ENCODE data around the gene CREM.

Gene CREM

DNA sequence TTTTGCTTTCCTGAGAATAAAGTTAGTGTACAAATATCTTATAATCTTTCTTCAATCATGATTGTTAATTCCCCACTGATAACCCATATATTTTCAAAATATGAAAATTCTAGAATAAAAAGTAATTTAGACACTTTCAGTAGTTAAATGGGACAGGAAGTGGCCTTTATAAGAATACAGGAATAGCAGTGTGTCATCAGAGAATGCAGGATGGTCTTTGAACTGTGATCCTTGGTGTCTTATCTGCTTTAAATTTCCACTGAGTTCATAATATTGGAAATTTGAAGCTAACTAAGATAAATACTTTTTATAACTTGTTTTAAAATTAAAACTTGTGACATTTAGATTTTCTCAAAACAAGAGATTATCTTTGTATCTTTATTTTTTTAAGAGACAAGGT is 75.4 kb downstream of the CREM start:
- TF ChIP-seq, protein P1, sequence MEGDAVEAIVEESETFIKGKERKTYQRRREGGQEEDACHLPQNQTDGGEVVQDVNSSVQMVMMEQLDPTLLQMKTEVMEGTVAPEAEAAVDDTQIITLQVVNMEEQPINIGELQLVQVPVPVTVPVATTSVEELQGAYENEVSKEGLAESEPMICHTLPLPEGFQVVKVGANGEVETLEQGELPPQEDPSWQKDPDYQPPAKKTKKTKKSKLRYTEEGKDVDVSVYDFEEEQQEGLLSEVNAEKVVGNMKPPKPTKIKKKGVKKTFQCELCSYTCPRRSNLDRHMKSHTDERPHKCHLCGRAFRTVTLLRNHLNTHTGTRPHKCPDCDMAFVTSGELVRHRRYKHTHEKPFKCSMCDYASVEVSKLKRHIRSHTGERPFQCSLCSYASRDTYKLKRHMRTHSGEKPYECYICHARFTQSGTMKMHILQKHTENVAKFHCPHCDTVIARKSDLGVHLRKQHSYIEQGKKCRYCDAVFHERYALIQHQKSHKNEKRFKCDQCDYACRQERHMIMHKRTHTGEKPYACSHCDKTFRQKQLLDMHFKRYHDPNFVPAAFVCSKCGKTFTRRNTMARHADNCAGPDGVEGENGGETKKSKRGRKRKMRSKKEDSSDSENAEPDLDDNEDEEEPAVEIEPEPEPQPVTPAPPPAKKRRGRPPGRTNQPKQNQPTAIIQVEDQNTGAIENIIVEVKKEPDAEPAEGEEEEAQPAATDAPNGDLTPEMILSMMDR (IDR thresholded peaks at IDR 0.05; ENCODE audit: low read depth, low read length), result no peak
- DNase-seq (ENCODE audit: extremely low read depth, low read depth), result no peak

DNA sequence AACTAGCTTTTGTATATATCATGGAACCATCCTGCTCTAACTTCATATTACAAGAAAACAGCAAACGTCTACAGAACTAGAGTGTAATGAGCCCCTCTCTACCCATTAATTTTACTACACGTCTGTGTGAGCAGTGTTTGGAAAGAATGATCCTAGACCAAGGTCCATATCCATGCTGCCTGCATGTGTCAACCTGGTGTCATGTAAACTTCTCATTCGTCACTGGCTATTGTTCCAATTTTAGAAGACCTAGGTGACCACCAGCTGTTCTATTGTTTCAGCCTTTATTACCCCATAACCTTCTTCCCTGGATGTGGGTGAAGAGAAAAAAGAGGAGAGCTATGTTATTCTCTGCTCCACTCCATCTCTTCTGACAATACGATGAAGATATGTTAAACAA is 77.1 kb downstream of the CREM start:
- TF ChIP-seq, protein P1 (IDR thresholded peaks at IDR 0.05; ENCODE audit: low read depth, low read length), result no peak
- no peak for DNase-seq (ENCODE audit: extremely low read depth, low read depth)

DNA sequence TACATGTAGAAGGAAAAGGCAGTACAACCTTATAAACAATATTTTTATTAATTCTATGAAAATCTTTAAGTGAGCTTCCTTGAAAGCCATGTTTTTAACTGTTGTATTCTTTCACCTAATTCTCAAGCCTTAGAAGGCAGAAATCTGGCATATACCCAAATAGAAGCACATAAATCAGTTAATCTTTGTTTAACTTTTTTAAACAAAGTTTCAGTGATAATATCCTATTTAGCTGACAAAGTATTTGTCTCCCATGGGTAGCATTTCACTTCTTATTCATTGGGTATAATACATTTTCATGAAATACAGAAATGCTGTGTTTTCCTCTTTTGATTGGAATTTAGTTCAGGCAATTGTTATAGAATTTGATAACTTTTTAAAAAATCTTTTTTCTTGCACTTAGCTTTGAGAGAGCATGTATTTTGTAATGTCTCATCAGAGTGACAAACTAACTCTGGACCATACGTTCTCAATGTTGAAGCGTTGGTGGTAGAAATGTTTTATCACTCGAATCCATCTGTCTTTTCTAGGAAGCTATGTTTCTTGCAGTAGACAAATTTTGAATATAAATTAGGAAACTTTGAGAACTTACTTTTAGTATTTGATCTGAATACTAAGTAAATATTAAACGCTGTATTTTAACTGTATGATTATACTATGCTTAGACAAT is 78.1 kb downstream of the CREM start:
- no peak for DNase-seq (ENCODE audit: extremely low read depth, low read depth)
- TF ChIP-seq, protein P1 (IDR thresholded peaks at IDR 0.05; ENCODE audit: low read depth, low read length), result no peak

DNA sequence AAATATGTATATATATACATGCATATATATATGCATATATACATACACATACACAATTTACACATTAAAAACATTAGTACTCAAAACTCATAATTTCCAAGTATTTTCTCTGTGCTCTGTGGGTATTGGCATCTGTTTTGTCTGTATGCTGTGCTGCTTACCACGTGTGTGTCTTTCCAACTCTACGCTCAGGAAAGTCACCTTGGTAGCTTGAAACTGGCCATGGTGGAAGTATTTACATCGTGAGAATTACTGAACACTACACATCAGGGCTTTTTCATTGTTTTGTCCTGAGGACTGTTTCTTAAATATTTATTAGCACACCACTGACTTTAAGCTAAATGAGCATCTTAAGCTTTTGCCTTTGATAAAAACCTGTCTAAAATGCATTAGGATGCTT is 79.6 kb downstream of the CREM start:
- DNase-seq (ENCODE audit: extremely low read depth, low read depth), result no peak
- TF ChIP-seq, protein P1 (IDR thresholded peaks at IDR 0.05; ENCODE audit: low read depth, low read length), result no peak

DNA sequence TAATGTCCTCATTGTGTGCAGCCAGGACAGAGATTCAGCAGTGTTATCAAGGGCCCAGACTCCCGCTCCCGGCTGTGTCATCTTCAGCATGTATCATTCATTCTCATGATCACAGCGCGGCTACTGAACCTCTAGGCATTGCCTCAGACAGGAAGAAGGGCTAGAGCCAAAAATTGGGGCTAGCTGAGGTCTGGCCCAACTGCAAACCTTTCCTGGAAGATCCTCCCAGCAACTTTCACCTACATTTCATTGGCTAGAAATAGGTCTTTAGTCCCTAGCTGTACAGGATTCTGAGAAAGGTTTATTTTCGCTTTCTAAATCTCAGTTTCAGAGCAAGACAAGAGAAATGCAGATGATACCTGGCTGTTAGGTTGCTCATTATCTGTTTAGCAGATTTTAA is 81.9 kb downstream of the CREM start:
- TF ChIP-seq, protein P1 (IDR thresholded peaks at IDR 0.05; ENCODE audit: low read depth, low read length), result no peak
- no peak for DNase-seq (ENCODE audit: extremely low read depth, low read depth)

DNA sequence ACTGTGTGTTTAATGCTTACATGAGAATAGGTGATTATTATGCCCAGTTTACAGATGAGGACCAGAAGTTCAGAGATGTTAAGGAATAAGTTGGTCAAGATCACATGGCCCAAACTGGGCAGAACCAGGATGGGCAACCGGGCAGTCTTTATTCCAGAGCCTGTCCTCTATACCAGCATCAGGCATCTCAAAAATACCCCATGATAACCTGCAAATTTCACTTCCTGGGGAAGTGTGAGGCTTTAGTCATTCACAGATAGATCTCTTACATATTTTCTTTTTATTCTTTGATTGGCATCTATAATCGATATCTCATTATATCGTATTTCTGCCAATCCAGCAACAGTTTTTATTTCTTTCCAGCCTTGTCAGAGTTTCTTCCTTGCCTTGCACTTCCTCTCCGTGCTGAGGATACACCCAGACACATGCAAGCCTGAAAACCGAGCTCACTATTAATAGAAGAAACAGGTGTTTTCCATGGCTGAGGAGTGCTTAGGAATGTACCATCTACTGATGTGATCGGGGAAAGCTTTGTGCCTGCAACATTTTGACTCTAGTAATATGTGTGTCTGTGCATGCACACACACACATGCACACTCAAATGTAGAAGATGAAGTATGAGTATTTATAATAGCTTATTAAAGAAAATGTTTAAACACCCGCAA is 82.4 kb downstream of the CREM start:
- DNase-seq (ENCODE audit: extremely low read depth, low read depth), result no peak

DNA sequence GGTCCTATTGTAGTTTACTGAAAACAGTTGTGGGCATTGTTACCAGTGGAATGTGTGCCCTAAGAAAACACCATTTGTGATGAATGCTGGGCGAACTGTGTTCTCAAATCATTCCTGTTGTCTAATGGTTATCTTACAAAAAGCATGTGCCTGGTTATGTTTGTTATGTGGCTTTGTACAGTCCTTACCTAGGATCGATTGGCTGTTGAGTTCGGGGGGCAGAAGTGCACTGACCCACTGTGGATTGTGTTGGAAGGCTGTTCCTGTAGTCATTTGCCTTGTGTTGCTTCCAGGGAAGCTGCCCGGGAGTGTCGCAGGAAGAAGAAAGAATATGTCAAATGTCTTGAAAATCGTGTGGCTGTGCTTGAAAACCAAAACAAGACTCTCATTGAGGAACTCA is 84.3 kb downstream of the CREM start:
- no peak for DNase-seq (ENCODE audit: extremely low read depth, low read depth)
- TF ChIP-seq, protein P1 (IDR thresholded peaks at IDR 0.05; ENCODE audit: low read depth, low read length), result no peak

More for the DNA sequence above, 82.4 kb downstream of the CREM start:
- TF ChIP-seq, protein P1 (IDR thresholded peaks at IDR 0.05; ENCODE audit: low read depth, low read length), result no peak

Measured in AG09319 (cell line).